HepG2 (cell line): ENCODE data around the gene C14orf119. TPM values are rescaled to one million over a fixed set of nuclear protein-coding genes. Genes with fewer than 3 reads are reported as not detected.
A peak's percentile ranks its signal among the peaks of the same experiment; 100 is the strongest.

ENCODE experiments used
- ADNP ChIP-seq: sonication (generic); formaldehyde crosslinking; IDR thresholded peaks from 2 replicates; pipeline ENCODE4 v1.4.0; 2020; ENCODE audit warnings: missing genetic modification reagents
- CSRNP1 ChIP-seq: sonication (generic); formaldehyde crosslinking; IDR thresholded peaks from 2 replicates; pipeline ENCODE4 v1.8.1; 2023; ENCODE audit warnings: mild to moderate bottlenecking, missing genetic modification reagents
- ERF ChIP-seq: IDR thresholded peaks from 2 replicates; pipeline ENCODE4 v1.6.1; 2018; ENCODE audit warnings: missing biosample characterization, missing genetic modification reagents
- FOXJ3 ChIP-seq: sonication (generic); formaldehyde crosslinking; IDR thresholded peaks from 2 replicates; pipeline ENCODE4 v1.4.0; 2020; ENCODE audit warnings: missing genetic modification reagents, mild to moderate bottlenecking, borderline replicate concordance
- HINFP ChIP-seq: sonication (generic); formaldehyde crosslinking; IDR thresholded peaks from 2 replicates; pipeline ENCODE4 v1.4.0; 2020; ENCODE audit warnings: low read depth, mild to moderate bottlenecking, missing genetic modification reagents
- KDM2A ChIP-seq: sonication (generic); formaldehyde crosslinking; IDR thresholded peaks from 2 replicates; pipeline ENCODE4 v1.4.0; 2020; ENCODE audit warnings: low read depth, missing genetic modification reagents, borderline replicate concordance
- MEIS2 ChIP-seq: sonication (generic); formaldehyde crosslinking; IDR thresholded peaks from 2 replicates; pipeline ENCODE4 v1.9.0; 2021; ENCODE audit warnings: mild to moderate bottlenecking, missing genetic modification reagents
- NFKB2 ChIP-seq: sonication (generic); formaldehyde crosslinking; IDR thresholded peaks from 2 replicates; pipeline ENCODE4 v1.4.0; 2020; ENCODE audit warnings: missing genetic modification reagents, borderline replicate concordance
- SALL1 ChIP-seq: sonication (generic); formaldehyde crosslinking; IDR thresholded peaks from 2 replicates; pipeline ENCODE4 v1.8.0; 2022; ENCODE audit warnings: mild to moderate bottlenecking, missing genetic modification reagents
- SALL2 ChIP-seq: sonication (generic); formaldehyde crosslinking; IDR thresholded peaks from 2 replicates; pipeline ENCODE4 v1.8.1; 2023; ENCODE audit warnings: mild to moderate bottlenecking, missing genetic modification reagents, inconsistent platforms
- SMC3 ChIP-seq: IDR thresholded peaks from 2 replicates; pipeline ENCODE4 v1.6.1; 2011; ENCODE audit warnings: low read length, improper control_type of control experiment
- SP140L ChIP-seq: sonication (generic); formaldehyde crosslinking; IDR thresholded peaks from 2 replicates; pipeline ENCODE4 v1.4.0; 2020; ENCODE audit warnings: missing genetic modification reagents, borderline replicate concordance
- STAG1 ChIP-seq: sonication (generic); formaldehyde crosslinking; IDR thresholded peaks from 2 replicates; pipeline ENCODE4 v1.4.0; 2020; ENCODE audit warnings: missing genetic modification reagents
- TBX2 ChIP-seq: sonication (generic); formaldehyde crosslinking; IDR thresholded peaks from 2 replicates; pipeline ENCODE4 v1.5.0; 2020; ENCODE audit warnings: missing genetic modification reagents, mild to moderate bottlenecking, borderline replicate concordance
- UBTF ChIP-seq: sonication (generic); formaldehyde crosslinking; IDR thresholded peaks from 2 replicates; pipeline ENCODE4 v1.4.0; 2020; ENCODE audit warnings: mild to moderate bottlenecking, missing genetic modification reagents
- XRCC5 ChIP-seq: fragments of 200-400 bp; formaldehyde crosslinking; optimal IDR thresholded peaks from 2 replicates; pipeline ENCODE3; 2017; ENCODE audit warnings: mild to moderate bottlenecking, low read length
- ZKSCAN5 ChIP-seq: sonication (generic); formaldehyde crosslinking; IDR thresholded peaks from 2 replicates; pipeline ENCODE4 v1.5.1; 2020; ENCODE audit warnings: mild to moderate bottlenecking, missing genetic modification reagents
- ZNF10 ChIP-seq: sonication (generic); formaldehyde crosslinking; IDR thresholded peaks from 2 replicates; pipeline ENCODE4 v1.4.0; 2020; ENCODE audit warnings: mild to moderate bottlenecking, low read depth, missing genetic modification reagents, borderline replicate concordance
- ZNF263 ChIP-seq: sonication (generic); formaldehyde crosslinking; IDR thresholded peaks from 2 replicates; pipeline ENCODE4 v1.4.0; 2020; ENCODE audit warnings: missing genetic modification reagents
- ZNF33B ChIP-seq: sonication (generic); formaldehyde crosslinking; IDR thresholded peaks from 2 replicates; pipeline ENCODE4 v1.5.1; 2020; ENCODE audit warnings: mild to moderate bottlenecking, missing genetic modification reagents
- ZNF616 ChIP-seq: sonication (generic); formaldehyde crosslinking; IDR thresholded peaks from 2 replicates; pipeline ENCODE4 v1.5.0; 2020; ENCODE audit warnings: low read depth, mild to moderate bottlenecking, missing genetic modification reagents
- ZNF704 ChIP-seq: sonication (generic); formaldehyde crosslinking; IDR thresholded peaks from 2 replicates; pipeline ENCODE4 v1.8.1; 2023; ENCODE audit warnings: mild to moderate bottlenecking, inconsistent platforms, moderate library complexity, missing genetic modification reagents, borderline replicate concordance
- polyA plus RNA-seq, 8 experiments: library from polyadenylated mRNA; depleted of rRNA in 3 of 8; stranded (reverse) in 7 of 8; unstranded in 1 of 8; fragments of >200 nt; fragmentation: Illumina TruSeq in 4 of 8; extraction: Trizol in 4 of 8; gene quantifications; 2 replicates each; pipeline versions ENCODE4 v1.2.1 to v1.2.3, GENCODE V29; 2011 to 2016; ENCODE audit warnings: low read depth in 4 of 8, missing spikeins in 1 of 8, mixed read lengths in 1 of 8; ENCODE audit not compliant: insufficient read depth in 1 of 8
- total RNA-seq, 5 experiments: library from RNA; depleted of rRNA; stranded (reverse); fragments of >200 nt; fragmentation: Illumina TruSeq; extraction: Trizol; gene quantifications; 2 replicates each; pipeline ENCODE4 v1.2.3, GENCODE V29; 2016; ENCODE audit warnings: low read depth in 1 of 5

Gene C14orf119
- total and polyA plus RNA-seq, 2 of the 13 experiments (the other 11 are each of a cell fraction or from before 2014, with no cell fraction given): 117 to 206 TPM

- TF ChIP-seq UBTF (CRISPR knock-in tag) (peak; percentile 62), ZNF263 (CRISPR knock-in tag) (0 out of 2 replicates have a peak, but pooled peaks have one; percentile 56), XRCC5 (peak; percentile 63), SALL2 (CRISPR knock-in tag) (0 out of 2 replicates have a peak, but pooled peaks have one; percentile 24), SP140L (no peak), ZNF10 (0 out of 2 replicates have a peak, but pooled peaks have one; percentile 3), STAG1 (CRISPR knock-in tag) (peak; percentile 96), ZKSCAN5 (CRISPR knock-in tag) (no peak), ZNF704 (CRISPR knock-in tag) (0 out of 2 replicates have a peak, but pooled peaks have one; percentile 27), CSRNP1 (CRISPR knock-in tag) (no peak), SALL1 (CRISPR knock-in tag) (peak; percentile 50; the same call in 1 of the 2 replicates), KDM2A (CRISPR knock-in tag) (peak; percentile 66; the same call in 1 of the 2 replicates), TBX2 (CRISPR knock-in tag) (peak; percentile 58; the same call in 1 of the 2 replicates), ADNP (CRISPR knock-in tag) (no peak), NFKB2 (peak; percentile 65; the same call in 1 of the 2 replicates), FOXJ3 (no peak), SMC3 (peak; percentile 54; the same call in 1 of the 2 replicates), MEIS2 (no peak), ZNF33B (CRISPR knock-in tag) (no peak), ZNF616 (CRISPR knock-in tag) (peak; percentile 68; the same call in 1 of the 2 replicates), ERF (CRISPR knock-in tag) (peak; percentile 69; the same call in 1 of the 2 replicates), HINFP (CRISPR knock-in tag) (0 out of 2 replicates have a peak, but pooled peaks have one; percentile 43)
These were observed 43.1 kb upstream of the C14orf119 start (continued) for GRCh38 chr14:23052182-23052623.
